HS-5 (cell line): ENCODE measurements around the gene MEIS2.

ENCODE experiments used
- DNase-seq: peaks from one replicate; pipeline ENCODE4 v3.0.0-alpha.2; 2012; ENCODE audit warnings: low read depth

The MEIS2 gene

GRCh38 chr15:36960179-36960946, 140.0 kb downstream of the MEIS2 start:
- no peak for DNase-seq

- no peak for DNase-seq
Observed at GRCh38 chr15:36959746-36960145, 140.6 kb downstream of the MEIS2 start.

- no peak for DNase-seq
Observed at GRCh38 chr15:36958606-36959005, 141.7 kb downstream of the MEIS2 start.

GRCh38 chr15:36954486-36954885, 145.9 kb downstream of the MEIS2 start:
- no peak for DNase-seq

GRCh38 chr15:36953346-36953745, 147.0 kb downstream of the MEIS2 start:
- no peak for DNase-seq

- DNase-seq = peak; percentile 11
Observed at GRCh38 chr15:36951731-36952247, 148.6 kb downstream of the MEIS2 start.

- no peak for DNase-seq
Observed at GRCh38 chr15:36950371-36950770, 150.0 kb downstream of the MEIS2 start.

GRCh38 chr15:36948982-36949381, 151.4 kb downstream of the MEIS2 start:
- no peak for DNase-seq

GRCh38 chr15:36947035-36947719, 153.2 kb downstream of the MEIS2 start:
- no peak for DNase-seq

- DNase-seq = no peak
Observed at GRCh38 chr15:36944442-36944841, 155.9 kb downstream of the MEIS2 start.

GRCh38 chr15:36943508-36944361, 156.6 kb downstream of the MEIS2 start:
- DNase-seq = no peak

GRCh38 chr15:36942248-36942827, 158.0 kb downstream of the MEIS2 start:
- no peak for DNase-seq

- no peak for DNase-seq
Observed at GRCh38 chr15:36941798-36942197, 158.6 kb downstream of the MEIS2 start.

GRCh38 chr15:36940636-36941260, 159.6 kb downstream of the MEIS2 start:
- DNase-seq = no peak

GRCh38 chr15:36940219-36940618, 160.1 kb downstream of the MEIS2 start:
- DNase-seq = no peak

- no peak for DNase-seq
Observed at GRCh38 chr15:36938764-36939163, 161.6 kb downstream of the MEIS2 start.

- no peak for DNase-seq
Observed at GRCh38 chr15:36938131-36938530, 162.2 kb downstream of the MEIS2 start.

GRCh38 chr15:36936613-36937012, 163.7 kb downstream of the MEIS2 start:
- DNase-seq = no peak

- no peak for DNase-seq
Observed at GRCh38 chr15:36933255-36933990, 166.9 kb downstream of the MEIS2 start.

GRCh38 chr15:36932070-36932469, 168.3 kb downstream of the MEIS2 start:
- DNase-seq = no peak

GRCh38 chr15:36931434-36931833, 168.9 kb downstream of the MEIS2 start:
- DNase-seq = no peak
